GM20000 (cell line): Measurements from ENCODE around the gene DCST1.

Experiments
- DNase-seq: peaks from one replicate; pipeline ENCODE4 v3.0.0; 2012; ENCODE audit warnings: low spot score
- CTCF ChIP-seq: IDR thresholded peaks from 2 replicates; pipeline ENCODE4 v1.5.1; 2012; ENCODE audit warnings: mild to moderate bottlenecking, control low read depth; ENCODE audit errors: extremely low read depth, missing control alignments

The DCST1 gene

GRCh38 chr1:155039308-155039669, 5.7 kb downstream of the DCST1 start:
- DNase-seq = no peak
- no peak for TF ChIP-seq CTCF

- no peak for DNase-seq
- no peak for TF ChIP-seq CTCF
Measured at GRCh38 chr1:155040358-155041093, 6.9 kb downstream of the DCST1 start.

- DNase-seq = no peak
- TF ChIP-seq CTCF = no peak
Measured at GRCh38 chr1:155042789-155043188, 9.2 kb downstream of the DCST1 start.

- TF ChIP-seq CTCF = no peak
- DNase-seq = no peak
Measured at GRCh38 chr1:155043301-155043702, 9.7 kb downstream of the DCST1 start.

- TF ChIP-seq CTCF = no peak
- DNase-seq = no peak
Measured at GRCh38 chr1:155043793-155044192, 10.2 kb downstream of the DCST1 start.

GRCh38 chr1:155044365-155044764, 10.7 kb downstream of the DCST1 start:
- TF ChIP-seq CTCF = no peak
- no peak for DNase-seq

- TF ChIP-seq CTCF = peak; percentile 36
- DNase-seq = peak; percentile 78
Measured at GRCh38 chr1:155044812-155045657, 11.4 kb downstream of the DCST1 start.
